KMS-11 (cell line): Measurements from ENCODE around the gene CTCFL.

Source experiments
- H2AFZ ChIP-seq: fragments of 200-600 bp; sonication (generic); 2 replicates; pipeline ENCODE4 v1.6.1; 2016; ENCODE audit warnings: antibody characterized with exemption, mixed run types, low read depth
- H3K27ac ChIP-seq: fragments of 200-600 bp; sonication (generic); 2 replicates; pipeline ENCODE4 v1.6.1; 2016; ENCODE audit warnings: mild to moderate bottlenecking, mixed run types
- H3K27me3 ChIP-seq: fragments of 200-600 bp; sonication (generic); 2 replicates; pipeline ENCODE4 v1.6.1; 2017; ENCODE audit warnings: mild to moderate bottlenecking, low read depth, mixed run types, moderate library complexity; ENCODE audit not compliant: insufficient read depth
- H3K36me3 ChIP-seq: fragments of 200-600 bp; sonication (generic); 2 replicates; pipeline ENCODE4 v1.6.1; 2017; ENCODE audit warnings: mild to moderate bottlenecking, mixed run types; ENCODE audit not compliant: insufficient read depth
- H3K4me1 ChIP-seq: fragments of 200-600 bp; sonication (generic); 2 replicates; pipeline ENCODE4 v1.6.1; 2016; ENCODE audit warnings: mild to moderate bottlenecking, low read depth, mixed run types; ENCODE audit not compliant: poor library complexity, severe bottlenecking
- H3K4me2 ChIP-seq: fragments of 200-600 bp; sonication (generic); 2 replicates; pipeline ENCODE4 v1.7.0; 2016; ENCODE audit warnings: mild to moderate bottlenecking, mixed run types
- H3K4me3 ChIP-seq: fragments of 200-600 bp; sonication (generic); IDR thresholded peaks from 2 replicates; pipeline ENCODE4 v1.6.1; 2017; ENCODE audit warnings: low read depth, low read length, mixed read lengths; ENCODE audit not compliant: insufficient read depth
- H3K79me2 ChIP-seq: fragments of 200-600 bp; sonication (generic); 2 replicates; pipeline ENCODE4 v1.6.1; 2016; ENCODE audit warnings: low read depth, mixed run types; ENCODE audit not compliant: insufficient read depth
- H3K9ac ChIP-seq: fragments of 200-600 bp; sonication (generic); 2 replicates; pipeline ENCODE4 v1.6.1; 2016; ENCODE audit warnings: mild to moderate bottlenecking, mixed run types
- H4K20me1 ChIP-seq: fragments of 200-600 bp; sonication (generic); 2 replicates; pipeline ENCODE4 v1.6.1; 2016; ENCODE audit warnings: mild to moderate bottlenecking, mixed run types; ENCODE audit not compliant: insufficient read depth
- TF ChIP-seq, protein P1 (sequence below): fragments of 200-600 bp; sonication (generic); conservative IDR thresholded peaks from 2 replicates; pipeline ENCODE4 v1.6.1; 2017; ENCODE audit warnings: low read depth, mild to moderate bottlenecking, antibody characterized with exemption, low read length, moderate library complexity, mixed read lengths

CTCFL gene

DNA sequence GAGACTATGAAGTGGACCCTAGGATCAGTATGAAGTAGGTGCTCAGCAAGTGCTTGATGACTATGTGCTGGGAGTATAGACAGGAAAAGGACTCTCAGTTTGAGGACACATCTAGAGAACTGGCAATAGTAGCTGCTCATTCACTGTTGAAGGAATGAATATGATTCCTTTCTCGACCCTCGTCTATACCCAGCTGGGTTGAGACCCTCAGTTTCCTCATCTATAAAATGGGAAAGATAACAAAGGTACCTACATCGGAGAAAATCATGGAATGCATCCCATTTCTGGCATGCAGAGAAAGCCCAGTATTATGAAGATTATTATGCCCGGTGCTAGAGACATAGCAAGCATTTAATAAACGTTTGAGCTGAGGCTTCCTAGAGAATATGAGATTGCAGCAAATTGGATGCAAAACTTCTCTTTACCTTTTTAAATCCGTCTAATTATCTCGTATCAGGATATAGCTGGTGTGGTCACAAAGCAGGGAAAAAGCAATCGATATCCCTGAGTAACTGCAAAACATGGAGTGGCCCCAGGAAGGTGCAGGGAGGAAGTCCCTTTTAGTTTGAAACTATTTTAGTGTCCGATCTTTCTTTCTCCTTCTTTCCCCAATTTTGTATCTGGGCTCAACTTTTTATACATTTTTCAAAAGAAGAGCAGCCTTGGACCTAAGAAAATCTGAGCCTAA is 33.1 kb upstream of the CTCFL start:
- Histone ChIP-seq H3K79me2 (no peaks in the 10 kb centered on the region), H3K27me3 (peaks cover 100% of the 10 kb centered on the region), H3K4me2 (no peak overlapping the region), H2AFZ (no peak overlapping the region), H3K4me1 (no peaks in the 10 kb centered on the region), H3K9ac (no peak overlapping the region), H4K20me1 (no peaks in the 10 kb centered on the region), H3K36me3 (no peaks in the 10 kb centered on the region), H3K4me3 (no peak overlapping the region), H3K27ac (no peak overlapping the region)
- TF ChIP-seq, protein P1, sequence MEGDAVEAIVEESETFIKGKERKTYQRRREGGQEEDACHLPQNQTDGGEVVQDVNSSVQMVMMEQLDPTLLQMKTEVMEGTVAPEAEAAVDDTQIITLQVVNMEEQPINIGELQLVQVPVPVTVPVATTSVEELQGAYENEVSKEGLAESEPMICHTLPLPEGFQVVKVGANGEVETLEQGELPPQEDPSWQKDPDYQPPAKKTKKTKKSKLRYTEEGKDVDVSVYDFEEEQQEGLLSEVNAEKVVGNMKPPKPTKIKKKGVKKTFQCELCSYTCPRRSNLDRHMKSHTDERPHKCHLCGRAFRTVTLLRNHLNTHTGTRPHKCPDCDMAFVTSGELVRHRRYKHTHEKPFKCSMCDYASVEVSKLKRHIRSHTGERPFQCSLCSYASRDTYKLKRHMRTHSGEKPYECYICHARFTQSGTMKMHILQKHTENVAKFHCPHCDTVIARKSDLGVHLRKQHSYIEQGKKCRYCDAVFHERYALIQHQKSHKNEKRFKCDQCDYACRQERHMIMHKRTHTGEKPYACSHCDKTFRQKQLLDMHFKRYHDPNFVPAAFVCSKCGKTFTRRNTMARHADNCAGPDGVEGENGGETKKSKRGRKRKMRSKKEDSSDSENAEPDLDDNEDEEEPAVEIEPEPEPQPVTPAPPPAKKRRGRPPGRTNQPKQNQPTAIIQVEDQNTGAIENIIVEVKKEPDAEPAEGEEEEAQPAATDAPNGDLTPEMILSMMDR, result no peak

DNA sequence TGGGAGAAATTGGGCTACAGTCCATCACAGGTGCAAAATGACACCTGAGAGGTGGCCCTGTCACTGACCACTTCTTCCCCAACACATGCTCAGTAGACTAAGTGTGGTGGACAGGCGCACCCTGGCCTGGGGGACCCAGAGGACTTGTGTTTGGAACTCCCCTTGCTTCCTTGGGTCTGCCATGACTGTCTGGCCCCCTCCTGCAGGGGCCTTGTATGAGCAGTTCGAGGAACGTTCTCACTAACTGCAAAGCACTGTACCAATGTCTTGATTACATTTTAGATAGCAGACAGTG is 32.0 kb upstream of the CTCFL start:
- Histone ChIP-seq H3K4me2 (no peak overlapping the region), H3K36me3 (no peaks in the 10 kb centered on the region), H3K79me2 (no peaks in the 10 kb centered on the region), H4K20me1 (no peaks in the 10 kb centered on the region), H3K27ac (no peak overlapping the region), H3K4me3 (no peak overlapping the region), H3K9ac (no peak overlapping the region), H3K4me1 (no peaks in the 10 kb centered on the region), H2AFZ (no peak overlapping the region), H3K27me3 (peaks cover 94% of the 10 kb centered on the region)
- TF ChIP-seq, protein P1, result no peak

DNA sequence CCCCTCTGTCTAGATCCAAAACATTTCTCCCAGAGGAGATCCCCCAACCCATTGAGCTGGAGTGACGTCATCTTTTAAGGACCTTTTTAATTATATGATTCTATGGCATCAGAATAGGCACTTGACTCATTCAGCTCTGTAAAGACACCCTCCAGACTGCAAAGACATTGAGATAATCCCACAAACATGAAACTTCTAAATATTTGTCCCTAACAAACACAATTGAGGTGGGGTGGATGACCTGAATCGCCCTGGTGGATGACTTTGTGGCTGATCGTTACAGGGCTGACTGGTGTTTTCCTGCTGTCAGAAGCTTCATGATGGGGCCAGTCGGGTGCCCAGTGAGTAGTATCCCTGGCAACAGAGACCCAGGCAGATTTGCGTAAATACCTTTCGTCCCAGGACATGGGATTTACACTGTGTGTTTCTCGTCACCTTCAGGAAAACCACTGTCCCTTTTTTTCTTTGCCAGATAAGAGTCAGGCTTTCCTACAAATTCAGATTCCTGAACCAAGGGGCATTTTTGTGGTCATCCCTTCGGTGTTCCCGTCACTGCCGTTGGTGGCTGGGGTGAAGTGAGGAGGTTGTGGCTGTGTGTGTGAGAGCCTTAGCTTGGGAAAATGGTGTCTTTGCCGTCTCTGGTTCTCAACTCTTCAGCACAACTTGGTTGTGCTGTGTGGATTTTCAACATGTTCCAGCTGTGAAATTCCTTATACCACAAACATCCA is 30.7 kb upstream of the CTCFL start:
- no peaks in the 10 kb centered on the region for H3K4me1 ChIP-seq
- no peaks in the 10 kb centered on the region for H3K36me3 ChIP-seq
- H3K27ac ChIP-seq, result no peak overlapping the region
- H3K4me3 ChIP-seq, result no peak overlapping the region
- no peak overlapping the region for H3K4me2 ChIP-seq
- H3K79me2 ChIP-seq, result no peaks in the 10 kb centered on the region
- H4K20me1 ChIP-seq, result no peaks in the 10 kb centered on the region
- TF ChIP-seq, protein P1, result no peak
- no peak overlapping the region for H2AFZ ChIP-seq
- peaks cover 89% of the 10 kb centered on the region for H3K27me3 ChIP-seq
- no peak overlapping the region for H3K9ac ChIP-seq

DNA sequence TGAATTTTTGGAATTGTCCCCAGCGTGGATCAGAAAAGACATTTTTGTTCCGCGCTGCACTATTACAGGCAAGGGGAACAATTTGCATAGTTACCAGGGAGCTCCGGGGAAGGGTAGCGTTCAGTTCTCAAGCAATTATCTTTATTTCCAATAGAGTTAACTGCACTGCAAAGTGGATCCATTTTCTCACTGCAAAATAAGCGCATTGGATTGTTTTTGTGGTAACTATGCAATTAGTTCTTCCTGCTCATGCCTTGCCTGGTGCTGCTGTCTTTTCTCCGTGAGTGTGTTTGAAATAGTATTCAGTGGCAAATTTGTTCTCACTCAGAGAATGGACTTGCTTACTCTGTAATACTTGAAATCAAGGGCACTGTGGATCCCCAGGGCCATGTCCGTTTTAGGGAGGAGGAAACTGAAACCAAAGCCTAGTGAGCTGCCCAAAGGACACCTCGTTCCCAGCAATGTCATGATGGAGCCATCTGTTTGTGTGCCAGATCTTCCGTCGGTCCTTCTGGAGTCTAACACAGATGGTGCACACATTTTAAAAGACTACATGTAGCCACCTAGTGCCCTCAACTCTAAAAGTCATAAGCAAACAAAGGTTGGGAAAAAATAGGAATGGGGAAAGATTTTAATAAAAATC is 28.6 kb upstream of the CTCFL start:
- H3K9ac ChIP-seq, result no peak overlapping the region
- no peaks in the 10 kb centered on the region for H3K4me1 ChIP-seq
- H3K4me2 ChIP-seq, result no peak overlapping the region
- H3K36me3 ChIP-seq, result no peaks in the 10 kb centered on the region
- no peak overlapping the region for H3K4me3 ChIP-seq
- TF ChIP-seq, protein P1, result no peak
- H3K27me3 ChIP-seq, result peaks cover 78% of the 10 kb centered on the region
- H3K27ac ChIP-seq, result no peak overlapping the region
- no peak overlapping the region for H2AFZ ChIP-seq
- no peaks in the 10 kb centered on the region for H3K79me2 ChIP-seq
- no peaks in the 10 kb centered on the region for H4K20me1 ChIP-seq
